K562 (cell line): Measurements from ENCODE around the gene CRAMP1. TPM values are rescaled to one million over a fixed set of nuclear protein-coding genes. Genes with fewer than 3 reads are reported as not detected.

Source experiments
- ATAC-seq: fragments of 200-7000 bp; cut with Tn5 transposase; 3 replicates; pipeline ENCODE4 v1.9.1; 2020; ENCODE audit warnings: moderate library complexity
- BruUV-seq: library from RNA; stranded (reverse); fragments of 400-500 nt; replicated peaks from 2 replicates; lab custom pipeline; 2021; lab: Mats Ljungman, UMichigan
- CTCF ChIA-PET: fragments of 300-600 bp; formaldehyde crosslinking; extraction: SDS; loops from one replicate; lab custom pipeline; 2021; ENCODE audit warnings: low intra/inter-chr PET ratio; lab: Yijun Ruan, JAX
- POLR2A ChIA-PET: fragments of 300-600, 350-650 bp; sonication (Branson Sonifier 250); formaldehyde crosslinking; extraction: SDS; loops from one replicate; lab custom pipeline; 2021; ENCODE audit warnings: antibody characterized with exemption, inconsistent platforms; lab: Yijun Ruan, JAX
- DNase-seq, 4 experiments: peaks; one replicate each; pipeline versions ENCODE4 v3.0.0 to v3.0.0-alpha.2; 2011 to 2018; ENCODE audit warnings: low spot score in 3 of 4, mixed read lengths in 3 of 4; ENCODE audit errors: extremely low read depth in 1 of 4
- FAIRE-seq: peaks from 2 replicates; lab custom pipeline; 2011; peaks lifted over from hg19 to GRCh38; lab: Jason Lieb, UNC
- H2AFZ ChIP-seq: 2 replicates; pipeline ENCODE4 v1.6.0; 2011; ENCODE audit warnings: low read depth, low read length, control low read depth, inconsistent platforms
- H3K27ac ChIP-seq: fragments of 200-600 bp; 3 replicates; pipeline ENCODE4 v1.8.0; 2011; ENCODE audit warnings: low read depth, mild to moderate bottlenecking, control low read depth, inconsistent platforms, low read length, moderate library complexity, mixed read lengths; ENCODE audit errors: extremely low read depth
- H3K27me3 ChIP-seq, 2 experiments: fragments of 300-600 bp in 1 of 2; 2 replicates in 1 of 2; 3 replicates in 1 of 2; pipeline versions ENCODE4 v1.6.0 to v1.8.0; 2011; ENCODE audit warnings: inconsistent platforms in 2 of 2, low read length in 2 of 2, mild to moderate bottlenecking in 1 of 2, mixed read lengths in 1 of 2, moderate library complexity in 1 of 2; ENCODE audit not compliant: control insufficient read depth in 2 of 2, insufficient read depth in 2 of 2
- H3K36me3 ChIP-seq: fragments of 300-600 bp; 3 replicates; pipeline ENCODE4 v1.8.0; 2011; ENCODE audit warnings: mild to moderate bottlenecking, low read length, inconsistent platforms; ENCODE audit not compliant: control insufficient read depth, insufficient read depth
- H3K4me1 ChIP-seq, 2 experiments: fragments of 200-600 bp in 1 of 2; replicated peaks in 1 of 2; 2 replicates in 1 of 2; 3 replicates in 1 of 2; pipeline versions ENCODE4 v1.5.1 to v1.8.0; 2011; ENCODE audit warnings: inconsistent platforms in 2 of 2, low read length in 2 of 2, mild to moderate bottlenecking in 1 of 2, mixed read lengths in 1 of 2, moderate library complexity in 1 of 2; ENCODE audit not compliant: control insufficient read depth in 2 of 2, insufficient read depth in 2 of 2
- H3K4me2 ChIP-seq: 2 replicates; pipeline ENCODE4 v1.6.1; 2011; ENCODE audit warnings: low read length, control low read depth, inconsistent platforms, mixed read lengths; ENCODE audit not compliant: insufficient read depth
- H3K4me3 ChIP-seq: fragments of 200-600 bp; sonication (generic), shearing (Covaris generic); 2 replicates; pipeline ENCODE4 v1.5.1; 2016; ENCODE audit warnings: control low read depth, inconsistent platforms
- H3K79me2 ChIP-seq: fragments of 200-600 bp; 3 replicates; pipeline ENCODE4 v1.8.0; 2011; ENCODE audit warnings: low read length, inconsistent platforms; ENCODE audit not compliant: control insufficient read depth, insufficient read depth
- H3K9ac ChIP-seq, 2 experiments: 2 replicates each; pipeline versions ENCODE4 v1.6.0 to v1.6.1; 2011; ENCODE audit warnings: low read depth in 2 of 2, low read length in 2 of 2, control low read depth in 1 of 2, inconsistent platforms in 1 of 2, mild to moderate bottlenecking in 1 of 2, mixed read lengths in 1 of 2; ENCODE audit not compliant: insufficient read depth in 1 of 2
- H3K9me1 ChIP-seq: one replicate; pipeline ENCODE4 v1.6.0; 2011; ENCODE audit warnings: inconsistent platforms, mild to moderate bottlenecking, low read length, moderate library complexity; ENCODE audit not compliant: control insufficient read depth, insufficient read depth
- H3K9me3 ChIP-seq: replicated peaks from 2 replicates; pipeline ENCODE4 v1.5.1; 2011; ENCODE audit warnings: low read depth, low read length, inconsistent platforms; ENCODE audit not compliant: control insufficient read depth, insufficient read depth
- H4K20me1 ChIP-seq: replicated peaks from 2 replicates; pipeline ENCODE4 v1.6.1; 2011; ENCODE audit warnings: low read length, inconsistent platforms, mixed read lengths; ENCODE audit not compliant: control insufficient read depth, insufficient read depth
- ELF4 ChIP-seq: fragments of 450-650 bp; formaldehyde crosslinking; IDR thresholded peaks from 2 replicates; pipeline ENCODE4 v1.4.0; 2022; ENCODE audit warnings: missing genetic modification characterization
- HNRNPLL ChIP-seq: fragments of 200-400 bp; formaldehyde crosslinking; IDR thresholded peaks from 2 replicates; pipeline ENCODE4 v1.6.1; 2017; ENCODE audit warnings: low read length, low read depth, mild to moderate bottlenecking; ENCODE audit not compliant: poor library complexity, severe bottlenecking
- MCM5 ChIP-seq: fragments of 450-650 bp; IDR thresholded peaks from 2 replicates; pipeline ENCODE4 v1.6.1; 2016; ENCODE audit warnings: low read depth
- MNT ChIP-seq, 2 experiments: fragments of 450-650 bp; conservative IDR thresholded peaks; 2 replicates each; pipeline ENCODE4 v1.6.1; 2017; ENCODE audit warnings: mild to moderate bottlenecking in 2 of 2, moderate library complexity in 2 of 2
- POLR2AphosphoS5 ChIP-seq: IDR thresholded peaks from 2 replicates; pipeline ENCODE4 v1.6.1; 2011; ENCODE audit warnings: mild to moderate bottlenecking, low read depth, low read length, moderate library complexity; ENCODE audit not compliant: control insufficient read depth, insufficient read depth
- RBM22 ChIP-seq: fragments of 200-400 bp; formaldehyde crosslinking; IDR thresholded peaks from 2 replicates; pipeline ENCODE4 v1.6.1; 2018; ENCODE audit warnings: low read length, low read depth; ENCODE audit not compliant: poor library complexity, severe bottlenecking
- RHOXF2B ChIP-seq: fragments of 250-450 bp; sonication (Bioruptor Pico); conservative IDR thresholded peaks from 2 replicates; pipeline ENCODE4 v1.5.1; 2021
- TCF15 ChIP-seq: fragments of 250-450 bp; sonication (Bioruptor Pico); IDR thresholded peaks from 2 replicates; pipeline ENCODE4 v1.8.0; 2022; ENCODE audit warnings: moderate library complexity, mild to moderate bottlenecking, inconsistent platforms
- WGBS: fragments of 100-300 bp; shearing (Covaris generic); methylation state at CpG from one replicate; pipeline ENCODE4 v1.1.6; 2016; ENCODE audit warnings: low coverage, mixed read lengths; ENCODE audit not compliant: insufficient coverage; ENCODE audit errors: missing lambda C conversion rate; 5-methylcytosine and 5-hydroxymethylcytosine counted together
- in situ Hi-C: fragments of 300-500 bp; cut with MboI; formaldehyde crosslinking; loops from 4 replicates; pipeline ENCODE4 v1.15.0; 2018; ENCODE audit warnings: inconsistent platforms, mixed read lengths
- intact Hi-C: fragments of 100-400 bp; cut with micrococcal nuclease; formaldehyde crosslinking; loops from 2 replicates; pipeline ENCODE4 v1.14.2; 2022
- polyA plus RNA-seq, 8 experiments: library from polyadenylated mRNA; depleted of rRNA in 4 of 8; stranded (reverse) in 5 of 8; unstranded in 3 of 8; fragments of >200 nt; fragmentation: Nextera tagmentation in 2 of 8; fragmentation: Illumina TruSeq in 1 of 8; extraction: Ambion mirVana in 2 of 8; extraction: Trizol in 1 of 8; gene quantifications; 2 replicates each; pipeline versions ENCODE4 v1.2.1 to v1.2.3, GENCODE V29; 2011 to 2014; ENCODE audit warnings: inconsistent platforms in 1 of 8, missing spikeins in 1 of 8
- total RNA-seq, 7 experiments: library from RNA; depleted of rRNA in 6 of 7; stranded (reverse); fragments of >200 nt in 6 of 7; fragmentation: Illumina TruSeq in 2 of 7; extraction: Trizol in 2 of 7; gene quantifications; 2 replicates each; pipeline versions ENCODE4 v1.2.1 to v1.2.3, GENCODE V29; 2011 to 2021; ENCODE audit warnings: low replicate concordance in 1 of 7

Gene CRAMP1
- total and polyA plus RNA-seq, 9 of the 15 experiments (the other 6 are each of a cell fraction or from before 2014, with no cell fraction given): 0.52 to 20.8 (median 7.5) TPM

GRCh38 chr16:1656808-1657617 is 44.9 kb downstream of the CRAMP1 start (continued):
- peak in 1 of 2 experiments; percentile 39; a peak in 2 of 4 replicates for TF ChIP-seq MNT (conservative IDR thresholded peaks at IDR 0.05)

- Histone ChIP-seq H3K79me2 (no peaks in the 10 kb centered on the region; the same call in 2 of the 3 replicates), H3K4me2 (no peak overlapping the region), H3K9ac (peak overlapping the region in 1 of 2 experiments; percentile 33; a peak in 1 of 4 replicates), H3K4me1 (peaks cover 0 to 32% of the 10 kb centered on the region in 2 experiments; a peak in 3 of 5 replicates), H2AFZ (no peak overlapping the region), H4K20me1 (0 out of 2 replicates have a peak, but pooled peaks cover 3% of the 10 kb centered on the region), H3K9me1 (no peaks in the 10 kb centered on the region), H3K36me3 (peaks cover 88% of the 10 kb centered on the region; the same call in 2 of the 3 replicates), H3K27me3 (no peaks in the 10 kb centered on the region), H3K9me3 (no peaks in the 10 kb centered on the region), H3K27ac (no peak overlapping the region), H3K4me3 (no peak overlapping the region)
- ATAC-seq (no peak), FAIRE-seq (no peak), DNase-seq (no peak)
- 92% methylated on average over 13 of the region's 13 CpGs for WGBS
- ChIA-PET POLR2A (interaction anchor here (0.6 to 1.1 kb wide), 2 partner anchors 9 to 99 kb away, joined by 3 to 4 read pairs; no protein-coding TSS in a partner anchor), CTCF (no interaction called here)
- intact Hi-C loops (no loop called here), in situ Hi-C loops (no loop called here)
- BruUV-seq: no TSS peak
- TF ChIP-seq MCM5: no peak
- no peak for TF ChIP-seq TCF15
- no peak for TF ChIP-seq HNRNPLL
- no peak for TF ChIP-seq ELF4 (CRISPR knock-in tag)
- no peak for TF ChIP-seq RHOXF2B (CRISPR knock-in tag)
- peak; percentile 28 for TF ChIP-seq RBM22
- TF ChIP-seq POLR2AphosphoS5: 0 out of 2 replicates have a peak, but pooled peaks have one; percentile 1
Measured at GRCh38 chr16:1657841-1658240, 45.7 kb downstream of the CRAMP1 start.
